Lower lobe of right lung (tissue), 2 donors: Measurements from ENCODE around the gene GIT2. TPM values are rescaled to one million over a fixed set of nuclear protein-coding genes. Genes with fewer than 3 reads are reported as not detected.
A peak's percentile ranks its signal among the peaks of the same experiment; 100 is the strongest.
"Not testable (repeated sequence)": the region's sequence is repeated elsewhere in the genome, so short reads cannot be mapped to it uniquely, and the experiment has no call there.

Experiments
- ATAC-seq, 2 donors: fragments of 200-7000 bp; cut with Tn5 transposase; one replicate each; pipeline ENCODE4 v1.9.1; 2020 to 2022; ENCODE audit warnings: mild to moderate bottlenecking in 2 of 2, moderate library complexity in 2 of 2
- DNase-seq: peaks from one replicate; pipeline ENCODE4 v3.0.0-alpha.2; 2020
- H3K27ac ChIP-seq: fragments of 200-600 bp; one replicate; pipeline ENCODE4 v1.8.0; 2022
- H3K27me3 ChIP-seq: fragments of 200-600 bp; one replicate; pipeline ENCODE4 v1.8.0; 2022; ENCODE audit warnings: low read depth
- H3K36me3 ChIP-seq: fragments of 200-600 bp; one replicate; pipeline ENCODE4 v1.8.0; 2022; ENCODE audit warnings: mild to moderate bottlenecking
- H3K4me1 ChIP-seq: fragments of 200-600 bp; one replicate; pipeline ENCODE4 v1.8.0; 2022
- H3K4me3 ChIP-seq: fragments of 200-600 bp; one replicate; pipeline ENCODE4 v1.8.0; 2022; ENCODE audit warnings: mild to moderate bottlenecking
- H3K9me3 ChIP-seq: fragments of 200-600 bp; one replicate; pipeline ENCODE4 v1.8.0; 2022
- CTCF ChIP-seq: fragments of 200-600 bp; IDR thresholded peaks from one replicate; pipeline ENCODE4 v1.8.0; 2022; ENCODE audit warnings: antibody characterized with exemption, mild to moderate bottlenecking
- intact Hi-C: fragments of 100-400 bp; cut with DNase I; formaldehyde crosslinking; loops from one replicate; pipeline ENCODE4 v1.11.0; 2022
- total RNA-seq: library from RNA; stranded (reverse); fragmentation: NEBNext Ultra II Directional; extraction: Animal tissue kit (Norgen Biotek cat#: 25700); gene quantifications from one replicate; pipeline ENCODE4 v1.2.1, GENCODE V29; 2021
- donor health status: DM: no; HTN: yes; CAD: no; lungs with severe emphysema.

Gene GIT2
- total RNA-seq, 1 donor from 2014 or later, result 62.2 TPM

DNA sequence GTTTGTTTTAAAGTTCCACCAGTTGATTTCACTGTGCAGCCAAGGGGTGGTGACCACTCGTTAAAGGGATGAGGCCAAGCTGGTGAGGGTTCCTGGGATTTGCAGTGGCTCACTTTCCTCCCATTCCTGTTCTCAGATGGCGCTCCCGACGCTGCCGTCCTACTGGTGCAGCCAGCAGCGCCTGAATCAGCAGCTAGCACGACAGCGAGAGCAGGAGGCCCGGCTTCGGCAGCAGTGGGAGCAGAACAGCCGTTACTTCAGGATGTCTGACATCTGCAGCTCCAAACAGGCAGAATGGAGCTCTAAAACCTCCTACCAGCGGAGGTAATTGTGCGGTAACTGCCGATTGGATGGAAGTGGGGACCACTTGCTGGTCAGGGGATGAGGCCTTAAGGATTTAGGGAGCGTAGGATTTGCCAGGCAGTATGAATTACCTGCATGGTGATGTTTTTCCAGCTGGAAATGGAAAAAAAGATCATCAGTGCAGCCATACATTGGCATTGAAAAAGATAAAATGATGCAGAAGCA lies 93.2 kb downstream of the GIT2 start:
- H3K9me3 ChIP-seq, result no peaks in the 10 kb centered on the region
- no peaks in the 10 kb centered on the region for H3K27me3 ChIP-seq
- H3K36me3 ChIP-seq, result peaks cover 52% of the 10 kb centered on the region
- intact Hi-C loops, result no loop called here
- peaks cover 21% of the 10 kb centered on the region for H3K4me1 ChIP-seq
- no peak overlapping the region for H3K27ac ChIP-seq
- no peak overlapping the region for H3K4me3 ChIP-seq
- no peak for DNase-seq
- ATAC-seq, result no peak
- no peak for TF ChIP-seq CTCF

DNA sequence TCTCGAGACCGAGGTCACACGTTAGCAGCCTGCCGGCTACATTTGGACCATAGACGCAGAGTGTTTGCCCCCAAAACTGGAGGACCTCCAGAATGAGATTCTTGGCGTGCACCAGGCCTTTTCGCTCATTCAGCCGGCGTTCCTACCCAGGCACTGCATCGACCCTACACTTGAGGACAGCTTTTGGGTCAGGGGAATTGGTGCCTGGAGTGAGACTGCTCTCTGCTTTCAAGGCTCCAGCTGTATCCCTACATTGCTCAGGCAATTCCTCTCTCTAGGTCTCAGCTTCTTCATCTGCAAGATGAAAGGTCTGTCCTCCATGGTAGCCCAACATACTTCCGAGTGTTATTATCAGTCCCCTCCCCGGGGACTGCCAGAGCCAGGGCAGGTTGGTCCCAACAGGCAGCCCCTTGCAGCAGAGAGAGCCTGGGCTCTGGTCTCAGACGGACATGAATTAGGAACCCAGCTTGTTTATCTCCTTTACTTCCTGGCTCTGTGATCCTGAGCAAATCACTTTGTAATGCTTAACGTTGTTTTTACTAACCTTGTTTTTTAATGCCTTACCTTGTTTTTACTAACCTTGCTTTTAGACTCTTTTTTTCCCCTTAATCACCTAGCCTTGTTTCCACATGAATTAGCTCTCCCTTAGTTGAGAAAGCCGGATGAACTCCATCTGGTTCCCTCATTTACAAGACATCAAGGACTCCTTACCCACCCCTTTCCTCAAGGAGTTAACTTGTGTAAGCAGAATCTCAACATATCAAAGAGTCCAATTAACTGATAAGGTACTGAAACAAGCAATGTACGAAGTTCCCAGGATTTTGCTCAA lies 95.2 kb downstream of the GIT2 start:
- Histone ChIP-seq H3K4me3 (peak overlapping the region; percentile 96), H3K27ac (peak overlapping the region; percentile 88), H3K27me3 (no peaks in the 10 kb centered on the region), H3K9me3 (no peaks in the 10 kb centered on the region), H3K36me3 (peaks cover 32% of the 10 kb centered on the region), H3K4me1 (peaks cover 21% of the 10 kb centered on the region)
- intact Hi-C loops, result no loop called here
- ATAC-seq (peak; percentile 15 to 24), DNase-seq (no peak)
- TF ChIP-seq CTCF, result no peak

GRCh38 chr12:109899783-109900751 lies 96.1 kb downstream of the GIT2 start, which contains the start of gene TCHP:
TSS of gene TCHP (plus strand) at chr12:109900274. CDS start at chr12:109903027, 2,753 bp downstream.
- Histone ChIP-seq H3K9me3 (no peaks in the 10 kb centered on the region), H3K4me1 (peaks cover 21% of the 10 kb centered on the region), H3K36me3 (peaks cover 23% of the 10 kb centered on the region), H3K27ac (peak within 1 kb of the TSS; percentile 88), H3K4me3 (peak within 1 kb of the TSS; percentile 96), H3K27me3 (no peaks in the 10 kb centered on the region)
- ATAC-seq, result peak; percentile 96 to 98
- peak; percentile 91 for DNase-seq
- TF ChIP-seq CTCF, result peak; percentile 38
- intact Hi-C loops, result no loop called here

- Histone ChIP-seq H3K27ac (peak overlapping the region; percentile 88), H3K36me3 (peaks cover 16% of the 10 kb centered on the region), H3K4me1 (peaks cover 21% of the 10 kb centered on the region), H3K4me3 (peak overlapping the region; percentile 96)
- H3K9me3 ChIP-seq, H3K27me3 ChIP-seq, DNase-seq, ATAC-seq, intact Hi-C loops: not testable (repeated sequence)
Measured at GRCh38 chr12:109899345-109899744, 96.8 kb downstream of the GIT2 start.

- H3K9me3 ChIP-seq, result no peaks in the 10 kb centered on the region
- no peak overlapping the region for H3K4me3 ChIP-seq
- ATAC-seq, result no peak
- no peaks in the 10 kb centered on the region for H3K27me3 ChIP-seq
- H3K36me3 ChIP-seq, result no peaks in the 10 kb centered on the region
- H3K4me1 ChIP-seq, result peaks cover 21% of the 10 kb centered on the region
- no peak overlapping the region for H3K27ac ChIP-seq
- no peak for TF ChIP-seq CTCF
- intact Hi-C loops, result no loop called here
- DNase-seq, result no peak
Measured at GRCh38 chr12:109897029-109897428, 99.1 kb downstream of the GIT2 start.
